OCI-LY3 (cell line): ENCODE measurements around the gene MRTFA.

ENCODE experiments used
- H2AFZ ChIP-seq: fragments of 200-600, 300-600 bp; shearing (Covaris generic); 2 replicates; pipeline ENCODE4 v1.6.0; 2014; ENCODE audit warnings: antibody characterized with exemption, low read depth, low read length
- H3K27ac ChIP-seq: fragments of 200-600, 300-600 bp; sonication (generic); 2 replicates; pipeline ENCODE4 v1.5.1; 2014; ENCODE audit warnings: mild to moderate bottlenecking, low read length, moderate library complexity, mixed read lengths
- H3K27me3 ChIP-seq: fragments of 200-600, 300-600 bp; sonication (generic); 2 replicates; pipeline ENCODE4 v1.6.1; 2014; ENCODE audit warnings: low read depth, low read length, mixed read lengths
- H3K36me3 ChIP-seq: fragments of 200-600, 300-600 bp; sonication (generic); replicated peaks from 2 replicates; pipeline ENCODE3; 2014; ENCODE audit warnings: low read depth, low read length, mixed read lengths
- H3K4me1 ChIP-seq: fragments of 300-600, 200-600 bp; sonication (generic); 2 replicates; pipeline ENCODE4 v1.6.1; 2014; ENCODE audit warnings: low read length, mixed read lengths
- H3K4me2 ChIP-seq: fragments of 200-600, 300-600 bp; sonication (generic); 2 replicates; pipeline ENCODE4 v1.6.1; 2014; ENCODE audit warnings: low read length, mixed read lengths
- H3K4me3 ChIP-seq: fragments of 300-600, 200-600 bp; sonication (generic); 2 replicates; pipeline ENCODE4 v1.5.1; 2014; ENCODE audit warnings: antibody characterized with exemption, mild to moderate bottlenecking, low read length, moderate library complexity
- H3K79me2 ChIP-seq: fragments of 300-600, 200-600 bp; shearing (Covaris generic); 2 replicates; pipeline ENCODE4 v1.6.1; 2014; ENCODE audit warnings: mild to moderate bottlenecking, low read length, mixed read lengths
- H3K9ac ChIP-seq: fragments of 300-600, 200-600 bp; shearing (Covaris generic); 2 replicates; pipeline ENCODE4 v1.6.0; 2014; ENCODE audit warnings: mild to moderate bottlenecking, low read length, moderate library complexity
- H3K9me3 ChIP-seq: fragments of 200-600, 300-600 bp; shearing (Covaris generic); 2 replicates; pipeline ENCODE4 v1.6.1; 2014; ENCODE audit warnings: low read length, mixed read lengths; ENCODE audit not compliant: insufficient read depth
- H4K20me1 ChIP-seq: fragments of 200-600, 300-600 bp; sonication (generic); 2 replicates; pipeline ENCODE4 v1.6.1; 2016; ENCODE audit warnings: low read length, mixed read lengths; ENCODE audit not compliant: insufficient read depth
- CTCF ChIP-seq: fragments of 200-600, 300-600 bp; sonication (generic); IDR thresholded peaks from 2 replicates; pipeline ENCODE4 v1.5.1; 2014; ENCODE audit warnings: antibody characterized with exemption, low read length, low read depth
- EZH2phosphoT487 ChIP-seq: fragments of 200-600 bp; shearing (Covaris generic); IDR thresholded peaks from 2 replicates; pipeline ENCODE4 v1.6.1; 2018; ENCODE audit warnings: antibody characterized with exemption, mixed run types, low read depth

Gene MRTFA

GRCh38 chr22:40404251-40405177 is 232.0 kb downstream of the MRTFA start:
- peaks cover 48% of the 10 kb centered on the region for H3K36me3 ChIP-seq

GRCh38 chr22:40403651-40404050 is 232.9 kb downstream of the MRTFA start:
- H3K79me2 ChIP-seq = no peaks in the 10 kb centered on the region
- peaks cover 29% of the 10 kb centered on the region for H3K4me1 ChIP-seq
- no peaks in the 10 kb centered on the region for H3K9me3 ChIP-seq
- H4K20me1 ChIP-seq = peaks cover 3% of the 10 kb centered on the region; the same call in 1 of the 2 replicates
- peaks cover 43% of the 10 kb centered on the region for H3K36me3 ChIP-seq
- H3K27me3 ChIP-seq = no peaks in the 10 kb centered on the region
- no peak overlapping the region for H3K4me2 ChIP-seq
- no peak overlapping the region for H3K4me3 ChIP-seq
- no peak for TF ChIP-seq CTCF
- no peak for TF ChIP-seq EZH2phosphoT487
- no peak overlapping the region for H2AFZ ChIP-seq
- H3K9ac ChIP-seq = no peak overlapping the region
- H3K27ac ChIP-seq = no peak overlapping the region

More at GRCh38 chr22:40404251-40405177, 232.0 kb downstream of the MRTFA start:
- no peaks in the 10 kb centered on the region for H3K9me3 ChIP-seq
- no peak overlapping the region for H2AFZ ChIP-seq
- no peaks in the 10 kb centered on the region for H3K79me2 ChIP-seq
- no peaks in the 10 kb centered on the region for H3K27me3 ChIP-seq
- H3K27ac ChIP-seq = no peak overlapping the region
- TF ChIP-seq CTCF = no peak
- no peak for TF ChIP-seq EZH2phosphoT487
- no peaks in the 10 kb centered on the region for H4K20me1 ChIP-seq
- H3K4me2 ChIP-seq = no peak overlapping the region
- no peak overlapping the region for H3K9ac ChIP-seq
- no peak overlapping the region for H3K4me3 ChIP-seq
- H3K4me1 ChIP-seq = peaks cover 21% of the 10 kb centered on the region

GRCh38 chr22:40403141-40403540 is 233.4 kb downstream of the MRTFA start:
- Histone ChIP-seq H3K9me3 (no peaks in the 10 kb centered on the region), H3K9ac (no peak overlapping the region), H3K27ac (no peak overlapping the region), H3K27me3 (no peaks in the 10 kb centered on the region), H3K4me1 (peaks cover 33% of the 10 kb centered on the region), H3K4me3 (no peak overlapping the region), H2AFZ (no peak overlapping the region), H4K20me1 (peaks cover 3% of the 10 kb centered on the region; the same call in 1 of the 2 replicates), H3K79me2 (no peaks in the 10 kb centered on the region), H3K36me3 (peaks cover 39% of the 10 kb centered on the region), H3K4me2 (no peak overlapping the region)
- no peak for TF ChIP-seq EZH2phosphoT487
- no peak for TF ChIP-seq CTCF

GRCh38 chr22:40401981-40402406 is 234.5 kb downstream of the MRTFA start:
- H3K36me3 ChIP-seq = peaks cover 28% of the 10 kb centered on the region
- peaks cover 3% of the 10 kb centered on the region; the same call in 1 of the 2 replicates for H4K20me1 ChIP-seq
- no peak overlapping the region for H3K27ac ChIP-seq

More at GRCh38 chr22:40401981-40402406, 234.5 kb downstream of the MRTFA start:
- H2AFZ ChIP-seq = no peak overlapping the region
- no peaks in the 10 kb centered on the region for H3K27me3 ChIP-seq
- TF ChIP-seq EZH2phosphoT487 (no peak), CTCF (no peak)
- H3K4me2 ChIP-seq = no peak overlapping the region
- H3K4me1 ChIP-seq = peaks cover 33% of the 10 kb centered on the region
- no peaks in the 10 kb centered on the region for H3K9me3 ChIP-seq
- H3K9ac ChIP-seq = no peak overlapping the region
- H3K79me2 ChIP-seq = no peaks in the 10 kb centered on the region
- H3K4me3 ChIP-seq = no peak overlapping the region
